GM21723 (cell line): ENCODE data around the gene ADARB2.

Experiments used
- ATAC-seq: cut with Tn5 transposase; IDR thresholded peaks from one replicate; pipeline ENCODE4 v1.9.1; 2021; ENCODE audit warnings: mild to moderate bottlenecking, moderate library complexity; ENCODE audit not compliant: unreplicated experiment

ADARB2 gene

DNA sequence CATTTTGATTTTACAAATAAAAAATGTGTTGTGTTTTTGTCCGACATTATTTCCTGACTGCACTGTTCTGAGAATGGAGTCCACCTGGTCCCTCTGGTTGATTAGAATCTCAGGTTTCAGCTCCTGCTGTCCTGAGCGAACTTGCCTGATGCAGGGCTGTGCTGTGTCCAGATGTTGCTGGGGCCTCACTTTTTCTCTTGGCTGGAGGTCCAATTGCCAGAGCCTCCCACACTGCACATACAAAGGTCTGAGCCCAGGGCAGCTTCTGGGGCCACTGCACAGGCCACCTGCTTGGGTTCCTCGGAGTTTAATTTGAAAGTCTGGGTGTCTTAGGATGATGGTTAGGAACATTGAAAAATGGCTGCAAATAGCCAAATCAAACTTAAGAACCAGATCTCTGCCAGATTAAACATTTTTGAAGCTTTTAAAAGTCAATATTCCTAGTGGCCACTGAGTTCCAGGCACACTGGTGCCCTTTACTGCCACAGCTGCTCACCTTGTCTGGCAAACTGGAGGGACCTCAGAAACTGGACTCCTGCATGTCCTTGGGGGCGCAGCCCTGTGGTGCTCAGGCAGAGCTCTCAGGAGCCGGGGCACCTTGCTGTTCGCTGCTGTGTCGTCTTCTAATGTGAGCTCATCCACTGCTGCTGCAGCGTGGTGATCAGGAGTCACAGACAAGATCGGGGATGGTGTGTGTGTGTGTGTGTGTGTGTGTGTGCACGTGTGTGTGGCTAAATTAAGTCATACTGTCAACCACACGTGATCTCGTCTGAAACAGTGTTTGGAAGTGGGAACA lies 606.1 kb downstream of the ADARB2 start:
- ATAC-seq, result no peak

DNA sequence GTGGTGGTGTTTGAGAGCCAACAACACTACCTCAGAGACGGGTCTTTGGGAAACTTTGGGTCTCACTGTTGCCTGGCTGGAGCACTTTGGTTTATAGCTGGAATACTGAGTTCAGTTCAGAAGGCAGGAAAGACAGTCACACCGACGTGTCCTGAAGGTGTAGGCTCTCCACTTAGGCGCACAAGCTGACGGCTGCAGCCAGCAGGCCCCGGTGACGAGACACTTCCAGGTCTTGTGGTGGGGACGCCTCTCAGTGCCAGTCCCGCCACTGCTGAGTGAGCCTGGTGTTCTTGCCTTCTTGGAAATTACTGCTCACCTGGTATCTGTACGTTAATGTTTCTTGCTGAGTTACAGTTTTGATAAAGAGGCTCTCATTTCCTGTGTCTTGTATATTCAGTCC lies 607.1 kb downstream of the ADARB2 start:
- ATAC-seq, result no peak

- ATAC-seq, result no peak
Observed at GRCh38 chr10:1128649-1129048, 608.7 kb downstream of the ADARB2 start.

DNA sequence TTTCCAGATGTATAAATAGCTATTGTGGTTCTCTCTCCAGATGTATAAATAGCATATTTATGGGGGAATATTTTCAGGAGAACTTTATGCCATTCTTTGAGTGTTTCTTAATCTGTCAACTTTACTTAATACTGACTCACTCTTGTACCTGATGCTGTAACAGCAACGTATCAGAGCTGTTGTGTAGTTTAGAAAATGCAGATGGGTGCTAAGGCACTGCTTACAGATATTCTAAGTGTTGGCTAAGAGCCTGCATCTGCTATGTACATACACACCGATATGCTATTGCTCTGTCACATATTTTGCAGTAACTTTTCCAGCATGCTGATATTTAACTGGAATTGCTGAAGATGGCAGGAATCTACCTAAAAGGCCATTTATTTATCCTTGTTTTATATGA lies 609.2 kb downstream of the ADARB2 start:
- ATAC-seq, result no peak

DNA sequence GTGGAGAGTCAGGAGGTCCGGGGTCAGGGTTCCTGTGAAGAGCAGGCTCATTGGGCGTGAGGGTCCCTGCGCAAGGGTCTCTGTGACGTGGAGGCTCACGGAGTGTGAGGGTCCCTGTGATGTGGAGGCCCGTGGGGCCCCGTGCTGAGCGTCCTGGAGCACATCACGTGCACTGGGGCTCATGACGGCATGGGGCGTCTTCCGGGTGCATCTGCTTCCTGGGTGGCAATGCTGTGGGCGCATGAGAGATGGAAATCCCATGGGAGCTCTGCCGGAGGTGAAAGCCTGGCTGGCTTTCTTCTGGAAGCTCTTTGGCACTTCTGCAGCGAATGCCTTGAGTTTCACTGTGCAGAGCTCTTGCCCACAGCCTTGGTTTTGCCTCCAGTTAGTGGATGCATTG lies 609.7 kb downstream of the ADARB2 start:
- ATAC-seq, result no peak
